Measurements from ENCODE around the gene SH3D21.
A peak's percentile ranks its signal among the peaks of the same experiment; 100 is the strongest.

SH3D21 gene

DNA sequence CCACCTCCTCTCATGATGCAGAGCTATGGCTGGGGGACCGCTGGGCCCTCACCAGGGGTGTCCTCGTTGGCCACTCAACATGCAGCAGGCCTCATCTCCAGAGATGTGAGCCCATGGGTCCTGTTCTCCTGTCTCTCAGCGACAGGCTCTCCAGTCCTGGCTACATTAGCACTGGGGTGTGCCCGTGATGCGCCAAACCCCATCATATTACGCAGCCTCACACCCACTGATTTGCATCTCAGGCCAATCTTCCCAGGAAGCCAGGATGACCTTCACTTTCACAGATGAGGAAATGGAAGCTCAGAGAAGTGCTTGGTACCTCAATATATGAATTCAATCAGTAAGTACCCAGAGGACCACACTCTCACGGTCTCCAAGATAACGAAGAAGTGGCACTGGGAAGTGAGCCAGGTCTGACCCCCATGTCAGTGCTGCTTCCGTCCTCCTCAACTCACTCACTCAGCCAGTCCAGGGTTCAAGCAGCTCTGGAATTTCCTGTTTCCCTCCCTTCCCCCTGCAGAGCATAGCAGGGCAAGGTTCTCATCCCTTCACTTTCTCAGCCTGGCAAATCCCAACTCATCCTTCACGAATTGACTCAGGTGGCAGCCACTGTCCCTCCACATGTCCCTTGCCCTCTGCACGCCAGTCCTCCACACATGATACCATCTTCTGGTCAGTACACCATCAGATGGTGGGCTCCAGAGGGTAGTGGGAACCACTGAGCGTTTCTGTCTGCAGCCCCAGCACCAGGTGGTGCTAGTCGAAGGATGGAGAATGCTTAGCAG is 46.1 kb downstream of the SH3D21 start:
- H3K9me3 ChIP-seq (ENCODE audit: insufficient read depth, low read depth, low read length) = no peaks in the 10 kb centered on the region
- H3K36me3 ChIP-seq (ENCODE audit: insufficient read depth, low read depth, low read length) = peaks cover 47% of the 10 kb centered on the region
- H3K4me1 ChIP-seq (ENCODE audit: insufficient read depth, low read length) = peaks cover 7% of the 10 kb centered on the region; the same call in 1 of the 2 replicates
- H3K27ac ChIP-seq (ENCODE audit: low read length) = no peak overlapping the region
- no peaks in the 10 kb centered on the region for H3K27me3 ChIP-seq (ENCODE audit: insufficient read depth, low read length)
- H3K4me3 ChIP-seq (ENCODE audit: low read length) = no peak overlapping the region
- no peak overlapping the region for H3K9ac ChIP-seq (ENCODE audit: low read depth, low read length)

DNA sequence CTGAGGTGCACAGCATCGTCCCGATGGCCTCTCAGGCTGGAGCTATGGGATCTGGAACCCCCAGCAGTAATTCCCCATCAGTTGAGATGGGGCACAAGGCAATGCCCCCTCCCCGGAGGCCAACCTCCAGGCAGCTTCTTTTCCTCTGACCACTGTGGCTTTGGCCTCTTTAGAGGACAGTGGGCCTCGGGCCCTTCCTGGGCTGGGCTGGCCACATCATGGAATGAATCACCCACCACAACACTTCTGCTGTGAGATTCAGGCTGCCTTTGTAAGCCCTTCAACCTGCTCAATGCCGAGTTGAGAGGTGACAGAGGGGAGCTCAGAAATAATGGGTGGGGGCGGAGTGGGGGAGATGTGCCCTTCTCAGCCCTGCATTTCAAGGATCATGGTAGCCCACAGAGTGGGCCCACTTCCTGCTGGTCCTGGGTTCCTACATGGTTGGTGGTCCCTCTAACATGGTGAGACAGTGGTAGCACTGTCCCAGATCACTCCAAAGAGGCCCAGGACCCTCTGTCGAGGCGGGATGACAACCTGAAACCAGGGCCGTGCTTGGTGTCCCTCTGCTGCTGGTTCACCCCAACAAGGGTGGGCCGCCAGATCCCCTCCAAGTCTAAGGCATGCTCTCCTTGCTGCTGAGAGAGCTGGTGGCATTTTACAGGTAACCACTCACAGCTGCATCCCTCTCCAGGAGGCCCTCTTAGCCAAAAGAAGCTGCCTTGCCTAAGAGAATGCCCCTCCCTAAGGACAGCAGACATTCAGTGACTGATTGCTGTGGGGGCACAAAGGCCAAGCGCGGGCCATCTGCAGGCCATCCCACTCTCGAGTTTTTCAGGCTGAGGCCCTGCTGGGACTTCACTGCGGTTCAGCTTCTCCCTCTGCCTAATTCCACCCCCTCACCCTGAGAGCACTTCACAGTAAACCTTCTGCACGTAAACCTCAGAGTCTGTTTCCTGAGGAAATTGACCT is 47.0 kb downstream of the SH3D21 start:
- Histone ChIP-seq H3K27me3 (ENCODE audit: insufficient read depth, low read length) (no peaks in the 10 kb centered on the region), H3K9me3 (ENCODE audit: insufficient read depth, low read depth, low read length) (no peaks in the 10 kb centered on the region), H3K4me1 (ENCODE audit: insufficient read depth, low read length) (peaks cover 7% of the 10 kb centered on the region; the same call in 1 of the 2 replicates), H3K4me3 (ENCODE audit: low read length) (no peak overlapping the region), H3K9ac (ENCODE audit: low read depth, low read length) (no peak overlapping the region), H3K27ac (ENCODE audit: low read length) (no peak overlapping the region), H3K36me3 (ENCODE audit: insufficient read depth, low read depth, low read length) (peaks cover 44% of the 10 kb centered on the region)

DNA sequence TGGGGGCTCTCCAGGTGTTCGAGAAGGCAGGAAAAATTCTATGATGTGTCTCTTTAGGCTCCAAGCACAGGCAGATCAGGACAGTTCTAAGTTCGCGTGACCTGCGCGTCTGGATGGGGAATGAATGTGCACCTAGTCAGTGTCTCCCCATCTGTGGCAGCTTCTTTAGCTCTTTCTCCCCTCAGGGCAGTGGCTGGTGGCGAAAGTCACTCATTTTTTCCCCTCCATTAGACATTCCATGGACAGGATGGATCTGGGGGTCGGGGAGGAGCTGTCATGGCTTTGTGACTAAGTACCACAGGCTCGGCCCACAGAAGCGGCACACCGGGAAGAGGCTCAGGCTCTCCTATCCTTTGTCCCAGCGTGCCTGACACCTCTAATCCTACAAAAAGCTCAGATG is 48.3 kb downstream of the SH3D21 start:
- Histone ChIP-seq H3K36me3 (ENCODE audit: insufficient read depth, low read depth, low read length) (peaks cover 38% of the 10 kb centered on the region), H3K27ac (ENCODE audit: low read length) (no peak overlapping the region), H3K9me3 (ENCODE audit: insufficient read depth, low read depth, low read length) (no peaks in the 10 kb centered on the region), H3K4me3 (ENCODE audit: low read length) (no peak overlapping the region), H3K27me3 (ENCODE audit: insufficient read depth, low read length) (no peaks in the 10 kb centered on the region), H3K9ac (ENCODE audit: low read depth, low read length) (no peak overlapping the region), H3K4me1 (ENCODE audit: insufficient read depth, low read length) (peaks cover 7% of the 10 kb centered on the region; the same call in 1 of the 2 replicates)

DNA sequence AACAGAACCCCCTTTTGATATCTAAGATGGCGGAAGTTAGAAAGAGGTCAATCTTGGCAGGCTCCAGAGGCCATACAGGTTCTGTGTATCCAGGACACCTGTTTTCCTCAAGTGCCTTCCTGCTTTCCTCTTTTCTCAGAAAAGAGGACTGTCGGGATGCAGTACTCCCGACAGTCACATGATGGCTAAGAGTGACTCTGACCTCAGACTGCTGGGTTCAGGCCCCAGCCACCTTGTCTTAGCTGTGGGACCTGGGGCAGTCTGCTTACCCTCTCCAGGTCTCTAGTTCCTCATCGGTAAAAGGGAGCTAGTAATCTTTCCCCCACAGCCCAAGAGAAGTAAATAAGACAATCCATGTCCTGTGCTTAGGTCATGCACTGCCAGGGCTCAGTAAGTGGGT is 49.6 kb downstream of the SH3D21 start:
- Histone ChIP-seq H3K27me3 (ENCODE audit: insufficient read depth, low read length) (no peaks in the 10 kb centered on the region), H3K9me3 (ENCODE audit: insufficient read depth, low read depth, low read length) (no peaks in the 10 kb centered on the region), H3K9ac (ENCODE audit: low read depth, low read length) (no peak overlapping the region), H3K27ac (ENCODE audit: low read length) (no peak overlapping the region), H3K4me3 (ENCODE audit: low read length) (no peak overlapping the region), H3K36me3 (ENCODE audit: insufficient read depth, low read depth, low read length) (peaks cover 42% of the 10 kb centered on the region), H3K4me1 (ENCODE audit: insufficient read depth, low read length) (peaks cover 7% of the 10 kb centered on the region; the same call in 1 of the 2 replicates)

DNA sequence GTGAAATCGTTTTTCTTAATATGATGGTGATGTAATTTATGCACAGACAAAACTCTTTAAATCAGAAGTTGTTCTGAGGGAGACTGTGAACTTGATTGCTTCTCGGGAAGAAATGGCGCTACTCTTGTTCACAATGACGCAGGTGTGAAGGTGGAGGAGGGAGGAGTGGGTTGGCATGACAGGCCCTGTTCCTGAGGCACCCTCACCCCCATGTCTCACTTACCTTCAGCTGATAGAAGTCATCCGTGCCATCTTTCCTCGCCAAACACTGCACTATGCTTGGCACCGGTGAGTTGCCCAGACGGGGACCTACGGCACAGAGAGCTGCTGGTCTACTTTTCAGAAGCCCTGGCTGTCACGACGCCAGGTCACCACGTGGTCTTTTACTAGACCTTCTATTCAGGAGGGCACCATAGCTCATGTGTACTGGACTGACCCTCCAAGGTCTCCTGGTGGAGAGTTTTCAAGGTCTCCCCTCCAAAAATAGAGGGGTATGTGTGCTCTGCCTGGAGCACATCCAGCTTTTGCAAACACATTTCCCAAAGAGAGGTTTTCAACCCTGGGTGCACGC is 52.4 kb downstream of the SH3D21 start:
- H3K9ac ChIP-seq (ENCODE audit: low read depth, low read length) = no peak overlapping the region; the same call in 1 of the 2 replicates
- no peaks in the 10 kb centered on the region for H3K27me3 ChIP-seq (ENCODE audit: insufficient read depth, low read length)
- no peak overlapping the region for H3K27ac ChIP-seq (ENCODE audit: low read length)
- no peaks in the 10 kb centered on the region for H3K9me3 ChIP-seq (ENCODE audit: insufficient read depth, low read depth, low read length)
- no peak overlapping the region for H3K4me3 ChIP-seq (ENCODE audit: low read length)
- peaks cover 46% of the 10 kb centered on the region for H3K36me3 ChIP-seq (ENCODE audit: insufficient read depth, low read depth, low read length)
- no peaks in the 10 kb centered on the region for H3K4me1 ChIP-seq (ENCODE audit: insufficient read depth, low read length)

DNA sequence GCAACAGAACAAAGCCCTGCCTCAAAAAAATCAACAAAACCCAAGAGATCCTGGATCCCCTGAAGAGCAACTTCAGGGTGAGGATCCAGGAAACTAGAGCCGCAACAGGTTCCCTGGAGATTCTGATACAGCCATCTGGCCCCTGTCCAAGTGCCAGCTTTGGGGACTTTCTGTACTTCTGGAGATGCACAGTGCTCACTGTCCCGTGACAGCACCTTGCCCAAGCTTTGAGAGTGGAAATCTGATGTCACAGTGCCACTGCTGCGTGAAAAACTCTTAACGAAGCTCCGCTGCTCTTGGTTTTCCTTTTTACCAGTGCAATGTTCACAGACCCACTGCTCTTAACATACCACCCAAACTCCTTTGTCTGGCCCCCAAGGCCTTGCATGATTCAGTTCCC is 53.2 kb downstream of the SH3D21 start:
- Histone ChIP-seq H3K27me3 (ENCODE audit: insufficient read depth, low read length) (no peaks in the 10 kb centered on the region), H3K4me3 (ENCODE audit: low read length) (no peak overlapping the region), H3K27ac (ENCODE audit: low read length) (no peak overlapping the region), H3K36me3 (ENCODE audit: insufficient read depth, low read depth, low read length) (peaks cover 40% of the 10 kb centered on the region), H3K4me1 (ENCODE audit: insufficient read depth, low read length) (no peaks in the 10 kb centered on the region), H3K9me3 (ENCODE audit: insufficient read depth, low read depth, low read length) (no peaks in the 10 kb centered on the region), H3K9ac (ENCODE audit: low read depth, low read length) (no peak overlapping the region)

DNA sequence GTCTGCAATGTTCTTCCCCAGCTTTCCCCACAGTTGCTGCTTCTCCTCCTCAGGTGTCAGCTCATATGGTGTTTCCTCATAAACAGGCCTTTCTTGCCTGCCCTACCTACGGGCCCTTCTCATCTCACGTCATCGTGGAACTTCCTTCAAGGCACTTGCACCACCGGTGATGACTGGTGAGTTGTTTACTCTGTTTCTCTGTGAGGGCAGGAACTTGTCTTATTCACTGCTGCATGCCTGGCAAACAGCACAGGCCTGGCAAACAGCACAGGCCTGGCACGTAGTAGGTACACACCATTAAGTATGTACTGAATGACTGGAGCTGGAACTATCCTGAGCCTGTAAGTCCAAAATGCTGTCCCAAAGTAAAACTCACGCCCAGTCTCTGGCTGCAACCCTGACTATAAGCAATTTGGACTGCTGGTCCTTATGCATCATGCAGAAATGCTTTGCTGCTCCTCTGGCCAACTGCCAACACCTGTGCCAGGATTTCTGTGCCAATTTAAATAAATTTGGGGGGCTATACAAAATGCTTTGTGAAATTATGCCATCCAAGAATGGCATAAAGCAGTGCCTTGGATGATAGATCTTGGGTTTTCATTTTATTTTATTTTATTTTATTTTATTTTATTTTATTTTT is 53.9 kb downstream of the SH3D21 start:
- Histone ChIP-seq H3K27me3 (ENCODE audit: insufficient read depth, low read length) (no peaks in the 10 kb centered on the region), H3K36me3 (ENCODE audit: insufficient read depth, low read depth, low read length) (peaks cover 34% of the 10 kb centered on the region), H3K9me3 (ENCODE audit: insufficient read depth, low read depth, low read length) (no peaks in the 10 kb centered on the region), H3K4me1 (ENCODE audit: insufficient read depth, low read length) (no peaks in the 10 kb centered on the region), H3K27ac (ENCODE audit: low read length) (no peak overlapping the region), H3K9ac (ENCODE audit: low read depth, low read length) (no peak overlapping the region), H3K4me3 (ENCODE audit: low read length) (no peak overlapping the region)

DNA sequence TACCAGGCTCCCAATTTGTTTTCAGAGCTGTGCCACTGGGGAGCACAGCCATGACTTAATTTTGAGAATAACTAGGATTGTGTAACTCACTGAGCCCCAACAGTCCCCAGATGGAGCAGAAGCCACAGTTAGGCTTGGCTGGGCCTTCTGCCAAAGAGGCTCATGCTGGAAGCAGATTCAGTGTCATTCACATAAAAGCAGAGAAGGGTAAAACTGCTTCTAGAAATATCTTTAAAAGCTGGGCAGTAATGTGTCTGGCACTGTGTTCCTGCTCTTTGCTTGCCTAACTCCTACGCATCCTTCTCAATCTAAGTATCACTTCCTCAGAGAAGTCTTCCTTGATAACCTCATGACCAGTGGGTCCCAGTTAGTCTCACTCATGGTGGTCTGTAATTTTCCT is 59.2 kb downstream of the SH3D21 start:
- H3K9me3 ChIP-seq (ENCODE audit: insufficient read depth, low read depth, low read length) = no peaks in the 10 kb centered on the region
- no peak overlapping the region for H3K27ac ChIP-seq (ENCODE audit: low read length)
- peaks cover 5% of the 10 kb centered on the region; the same call in 1 of the 2 replicates for H3K4me1 ChIP-seq (ENCODE audit: insufficient read depth, low read length)
- no peak overlapping the region for H3K4me3 ChIP-seq (ENCODE audit: low read length)
- H3K27me3 ChIP-seq (ENCODE audit: insufficient read depth, low read length) = no peaks in the 10 kb centered on the region
- peaks cover 13% of the 10 kb centered on the region; the same call in 1 of the 2 replicates for H3K36me3 ChIP-seq (ENCODE audit: insufficient read depth, low read depth, low read length)
- no peak overlapping the region for H3K9ac ChIP-seq (ENCODE audit: low read depth, low read length)

DNA sequence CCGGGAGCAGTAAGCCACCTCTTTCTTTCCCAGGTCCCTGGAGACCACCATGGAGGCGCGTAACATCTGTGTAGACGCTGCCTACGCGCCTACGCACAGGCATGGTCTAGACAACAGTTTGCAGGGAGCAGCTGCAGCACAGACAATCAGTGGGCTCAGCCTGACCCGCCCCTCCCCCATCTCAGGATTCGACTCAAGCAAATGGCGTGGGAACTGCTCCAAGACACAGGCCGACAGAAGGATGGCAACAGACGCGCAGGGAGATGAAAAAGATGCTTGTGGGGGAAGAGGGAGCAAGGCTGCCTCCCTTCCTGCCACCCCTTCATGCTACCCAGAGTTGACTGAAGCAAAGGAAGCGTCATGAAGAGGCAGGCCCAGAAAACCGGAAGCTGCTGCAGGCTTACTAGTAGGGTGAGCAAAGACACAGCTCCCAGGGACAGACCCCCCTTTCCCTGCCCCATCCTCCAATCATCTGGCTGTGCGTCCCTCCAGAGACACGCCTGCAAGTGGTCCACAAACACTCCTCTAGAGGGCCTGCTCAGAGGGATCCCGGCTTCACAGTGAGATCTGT is 60.0 kb downstream of the SH3D21 start:
- Histone ChIP-seq H3K9ac (ENCODE audit: low read depth, low read length) (0 out of 2 replicates have a peak overlapping the region, but pooled peaks have one; percentile 25), H3K27me3 (ENCODE audit: insufficient read depth, low read length) (no peaks in the 10 kb centered on the region), H3K9me3 (ENCODE audit: insufficient read depth, low read depth, low read length) (no peaks in the 10 kb centered on the region), H3K4me1 (ENCODE audit: insufficient read depth, low read length) (peaks cover 5% of the 10 kb centered on the region; the same call in 1 of the 2 replicates), H3K27ac (ENCODE audit: low read length) (no peak overlapping the region), H3K36me3 (ENCODE audit: insufficient read depth, low read depth, low read length) (peaks cover 13% of the 10 kb centered on the region; the same call in 1 of the 2 replicates), H3K4me3 (ENCODE audit: low read length) (no peak overlapping the region)

DNA sequence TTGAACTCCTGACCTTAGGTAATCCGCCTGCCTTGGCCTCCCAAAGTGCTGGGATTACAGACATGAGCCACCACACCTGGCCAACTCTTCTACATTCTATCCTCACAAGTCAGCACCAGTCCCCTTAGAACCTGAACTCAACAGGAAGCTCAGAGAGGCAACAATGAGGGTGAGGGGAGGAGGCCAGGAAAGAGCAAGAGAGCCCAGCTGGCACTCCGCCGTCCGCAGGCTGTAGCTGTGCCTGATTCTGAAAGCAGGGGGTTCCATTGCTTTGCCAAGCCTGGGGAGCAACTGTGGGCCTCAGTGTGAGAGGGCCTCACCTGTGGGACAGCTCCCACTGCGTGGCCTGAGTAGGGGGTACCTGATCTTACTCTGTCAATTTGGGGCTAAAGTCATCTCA is 60.9 kb downstream of the SH3D21 start:
- Histone ChIP-seq H3K4me3 (ENCODE audit: low read length) (no peak overlapping the region), H3K9ac (ENCODE audit: low read depth, low read length) (no peak overlapping the region), H3K4me1 (ENCODE audit: insufficient read depth, low read length) (peaks cover 5% of the 10 kb centered on the region; the same call in 1 of the 2 replicates), H3K27ac (ENCODE audit: low read length) (no peak overlapping the region), H3K27me3 (ENCODE audit: insufficient read depth, low read length) (no peaks in the 10 kb centered on the region), H3K9me3 (ENCODE audit: insufficient read depth, low read depth, low read length) (no peaks in the 10 kb centered on the region), H3K36me3 (ENCODE audit: insufficient read depth, low read depth, low read length) (peaks cover 13% of the 10 kb centered on the region; the same call in 1 of the 2 replicates)

DNA sequence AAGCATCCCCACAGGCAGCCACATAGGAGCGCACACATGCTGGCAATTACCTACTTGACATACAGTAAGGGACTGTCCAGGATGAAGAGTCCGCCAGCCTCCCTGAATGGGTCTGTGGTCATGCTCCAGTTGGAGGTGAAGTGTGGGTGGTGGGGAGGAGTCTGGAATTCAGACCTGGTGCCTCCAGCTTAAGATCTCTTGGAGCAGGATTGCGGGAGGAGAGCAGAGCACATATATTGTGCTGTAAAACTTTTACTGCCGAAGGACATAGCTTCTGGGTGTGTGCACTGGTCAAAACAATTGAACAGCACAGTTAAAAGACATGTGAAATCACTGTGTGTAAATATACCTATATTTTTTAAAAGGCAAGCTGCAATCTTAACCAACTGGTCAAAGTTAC is 61.6 kb downstream of the SH3D21 start:
- Histone ChIP-seq H3K4me3 (ENCODE audit: low read length) (no peak overlapping the region), H3K9ac (ENCODE audit: low read depth, low read length) (no peak overlapping the region), H3K27ac (ENCODE audit: low read length) (no peak overlapping the region), H3K36me3 (ENCODE audit: insufficient read depth, low read depth, low read length) (peaks cover 9% of the 10 kb centered on the region; the same call in 1 of the 2 replicates), H3K9me3 (ENCODE audit: insufficient read depth, low read depth, low read length) (no peaks in the 10 kb centered on the region), H3K27me3 (ENCODE audit: insufficient read depth, low read length) (no peaks in the 10 kb centered on the region), H3K4me1 (ENCODE audit: insufficient read depth, low read length) (peaks cover 10% of the 10 kb centered on the region)

All from iPS-20b (cell line).